Right lobe of liver (tissue), 4 donors: Measurements from ENCODE around the gene APIP.

Source experiments
- CTCF ChIP-seq, 4 donors: fragments of 200-600 bp in 3 of 4; fragments of 450-650 bp in 1 of 4; IDR thresholded peaks; one replicate each; pipeline versions ENCODE4 v1.5.1 to v1.8.0; 2016 to 2022; ENCODE audit warnings: antibody characterized with exemption in 4 of 4, mild to moderate bottlenecking in 2 of 4
- POLR2A ChIP-seq: fragments of 450-650 bp; IDR thresholded peaks from one replicate; pipeline ENCODE4 v1.6.1; 2017; ENCODE audit warnings: antibody characterized with exemption, mild to moderate bottlenecking
- donor health status: DM: no; HTN: no; CAD: no.
- donor health status: DM: no; HTN: no; CAD: no.
- donor health status: DM: no; HTN: yes; CAD: no.

DNA sequence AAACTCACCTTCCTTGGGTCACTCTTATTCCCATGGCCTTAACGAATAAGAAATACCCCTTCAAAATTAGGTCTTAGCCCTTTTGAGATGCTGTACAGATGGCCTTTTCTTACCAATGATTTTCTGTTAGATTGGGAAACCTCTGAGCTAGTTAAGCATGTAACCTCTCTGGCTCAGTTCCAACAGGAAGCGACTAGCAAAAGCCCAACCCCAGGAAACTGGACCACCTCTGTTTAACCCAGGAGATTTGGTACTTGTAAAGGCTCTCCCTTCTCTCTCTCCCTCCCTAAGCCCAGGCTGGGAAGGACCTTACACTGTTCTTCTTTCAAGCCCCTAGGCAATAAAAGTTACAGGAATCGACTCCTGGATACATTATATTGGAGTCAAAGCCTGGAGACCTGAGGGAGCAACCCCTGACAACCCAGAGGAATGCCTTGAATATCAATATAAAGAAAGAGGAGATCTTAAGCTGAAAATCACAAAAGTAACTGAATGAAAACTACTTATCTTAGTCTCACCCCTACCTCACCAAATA, 11.7 kb downstream of the APIP start:
- TF ChIP-seq CTCF (IDR thresholded peaks at IDR 0.05), result no peak
- TF ChIP-seq POLR2A, result no peak
